NT2/D1 (cell line): Measurements from ENCODE around the gene PALLD.

Experiments used
- DNase-seq: peaks from one replicate; pipeline ENCODE4 v3.0.0-alpha.2; 2011; ENCODE audit warnings: low read depth, low spot score
- H3K27me3 ChIP-seq: 2 replicates; pipeline ENCODE4 v1.6.0; 2011; ENCODE audit warnings: mild to moderate bottlenecking; ENCODE audit not compliant: insufficient read length, insufficient read depth
- H3K36me3 ChIP-seq: 2 replicates; pipeline ENCODE4 v1.6.1; 2011; ENCODE audit warnings: mild to moderate bottlenecking, low read length, mixed read lengths; ENCODE audit not compliant: insufficient read depth, insufficient read length
- H3K4me1 ChIP-seq: 2 replicates; pipeline ENCODE4 v1.5.1; 2011; ENCODE audit not compliant: insufficient read depth, insufficient read length
- H3K4me3 ChIP-seq: 2 replicates; pipeline ENCODE4 v1.5.1; 2011; ENCODE audit warnings: low read depth; ENCODE audit not compliant: insufficient read length
- H3K9ac ChIP-seq: 2 replicates; pipeline ENCODE4 v1.6.0; 2011; ENCODE audit warnings: low read depth; ENCODE audit not compliant: insufficient read length
- H3K9me3 ChIP-seq: 2 replicates; pipeline ENCODE4 v1.5.1; 2011; ENCODE audit warnings: mild to moderate bottlenecking, low read length; ENCODE audit not compliant: insufficient read depth
- SUZ12 ChIP-seq: IDR thresholded peaks from 2 replicates; pipeline ENCODE4 v1.6.1; 2011; ENCODE audit not compliant: insufficient read length, insufficient read depth; ENCODE audit errors: extremely low read depth
- YY1 ChIP-seq: IDR thresholded peaks from 2 replicates; pipeline ENCODE4 v1.6.1; 2011; ENCODE audit not compliant: insufficient read length, insufficient read depth
- ZNF274 ChIP-seq: IDR thresholded peaks from 2 replicates; pipeline ENCODE4 v1.6.1; 2011; ENCODE audit warnings: mild to moderate bottlenecking, low read depth, low read length

PALLD gene

GRCh38 chr4:168811786-168812651 lies 315.2 kb downstream of the PALLD start:
- H3K36me3 ChIP-seq = no peaks in the 10 kb centered on the region
- DNase-seq = no peak
- H3K9me3 ChIP-seq = no peaks in the 10 kb centered on the region
- no peaks in the 10 kb centered on the region for H3K4me1 ChIP-seq
- no peak overlapping the region for H3K9ac ChIP-seq
- TF ChIP-seq SUZ12 (no peak), YY1 (no peak), ZNF274 (no peak)
- H3K27me3 ChIP-seq = no peaks in the 10 kb centered on the region
- H3K4me3 ChIP-seq = no peak overlapping the region

GRCh38 chr4:168812806-168813205 lies 316.0 kb downstream of the PALLD start:
- Histone ChIP-seq H3K4me1 (no peaks in the 10 kb centered on the region), H3K9ac (no peak overlapping the region), H3K9me3 (no peaks in the 10 kb centered on the region), H3K36me3 (no peaks in the 10 kb centered on the region), H3K27me3 (no peaks in the 10 kb centered on the region), H3K4me3 (no peak overlapping the region)
- DNase-seq = no peak
- no peak for TF ChIP-seq YY1
- TF ChIP-seq ZNF274 = no peak
- TF ChIP-seq SUZ12 = no peak

GRCh38 chr4:168813890-168814289 lies 317.0 kb downstream of the PALLD start:
- H3K9ac ChIP-seq = no peak overlapping the region
- H3K27me3 ChIP-seq = no peaks in the 10 kb centered on the region
- no peak for TF ChIP-seq SUZ12
- TF ChIP-seq YY1 = no peak
- TF ChIP-seq ZNF274 = no peak
- DNase-seq = no peak
- H3K4me1 ChIP-seq = no peaks in the 10 kb centered on the region
- no peak overlapping the region for H3K4me3 ChIP-seq
- H3K36me3 ChIP-seq = no peaks in the 10 kb centered on the region
- H3K9me3 ChIP-seq = no peaks in the 10 kb centered on the region

- no peak overlapping the region for H3K4me3 ChIP-seq
- H3K4me1 ChIP-seq = no peaks in the 10 kb centered on the region
- H3K9ac ChIP-seq = no peak overlapping the region
- H3K27me3 ChIP-seq = no peaks in the 10 kb centered on the region
- no peak for TF ChIP-seq YY1
- no peak for TF ChIP-seq SUZ12
- TF ChIP-seq ZNF274 = no peak
- H3K36me3 ChIP-seq = no peaks in the 10 kb centered on the region
- no peak for DNase-seq
- H3K9me3 ChIP-seq = no peaks in the 10 kb centered on the region
Observed at GRCh38 chr4:168815379-168816345, 318.8 kb downstream of the PALLD start.

GRCh38 chr4:168817370-168817769 lies 320.5 kb downstream of the PALLD start:
- no peak overlapping the region for H3K4me3 ChIP-seq
- H3K36me3 ChIP-seq = no peaks in the 10 kb centered on the region
- H3K27me3 ChIP-seq = no peaks in the 10 kb centered on the region
- no peak for TF ChIP-seq ZNF274
- TF ChIP-seq SUZ12 = no peak
- TF ChIP-seq YY1 = no peak
- no peak for DNase-seq
- H3K9me3 ChIP-seq = no peaks in the 10 kb centered on the region
- H3K4me1 ChIP-seq = no peaks in the 10 kb centered on the region
- H3K9ac ChIP-seq = no peak overlapping the region

- no peak for DNase-seq
- peaks cover 3% of the 10 kb centered on the region for H3K36me3 ChIP-seq
- no peak overlapping the region for H3K4me3 ChIP-seq
- TF ChIP-seq SUZ12 = no peak
- no peak for TF ChIP-seq ZNF274
- no peak for TF ChIP-seq YY1
- no peaks in the 10 kb centered on the region for H3K9me3 ChIP-seq
- H3K4me1 ChIP-seq = no peaks in the 10 kb centered on the region
- no peaks in the 10 kb centered on the region for H3K27me3 ChIP-seq
- H3K9ac ChIP-seq = no peak overlapping the region
Observed at GRCh38 chr4:168822481-168822880, 325.6 kb downstream of the PALLD start.

- H3K4me1 ChIP-seq = peaks cover 2% of the 10 kb centered on the region
- no peak for TF ChIP-seq SUZ12
- TF ChIP-seq YY1 = no peak
- TF ChIP-seq ZNF274 = no peak
- peaks cover 3% of the 10 kb centered on the region for H3K36me3 ChIP-seq
- no peaks in the 10 kb centered on the region for H3K27me3 ChIP-seq
- DNase-seq = no peak
- no peak overlapping the region for H3K9ac ChIP-seq
- H3K9me3 ChIP-seq = no peaks in the 10 kb centered on the region
- no peak overlapping the region for H3K4me3 ChIP-seq
Observed at GRCh38 chr4:168825975-168826374, 329.1 kb downstream of the PALLD start.
